PFSK-1 (cell line): ENCODE data around the gene SPATA4.

Experiments
- FOXP2 ChIP-seq: optimal IDR thresholded peaks from 2 replicates; pipeline ENCODE3; 2011; ENCODE audit warnings: borderline replicate concordance, control low read depth, inconsistent platforms; ENCODE audit not compliant: insufficient read depth; ENCODE audit errors: extremely low read length, extremely low read depth
- POLR2AphosphoS5 ChIP-seq: IDR thresholded peaks from 2 replicates; pipeline ENCODE4 v1.6.1; 2012; ENCODE audit warnings: low read depth, mild to moderate bottlenecking, control low read depth, low read length, moderate library complexity
- REST ChIP-seq, 2 experiments: IDR thresholded peaks; 2 replicates each; pipeline versions ENCODE4 v1.6.1 to v1.8.0; 2011 to 2012; ENCODE audit warnings: low read depth in 2 of 2, low read length in 2 of 2, control low read depth in 1 of 2, inconsistent platforms in 1 of 2, mild to moderate bottlenecking in 1 of 2, moderate library complexity in 1 of 2; ENCODE audit not compliant: insufficient read depth in 1 of 2
- SIN3A ChIP-seq: IDR thresholded peaks from 2 replicates; pipeline ENCODE4 v1.6.1; 2012; ENCODE audit warnings: mild to moderate bottlenecking, low read length, moderate library complexity, borderline replicate concordance; ENCODE audit not compliant: insufficient read depth
- TAF1 ChIP-seq: IDR thresholded peaks from 2 replicates; pipeline ENCODE4 v1.6.1; 2012; ENCODE audit warnings: low read length, control low read depth, borderline replicate concordance; ENCODE audit not compliant: insufficient read depth

- no peak for TF ChIP-seq POLR2AphosphoS5
- no peak for TF ChIP-seq SIN3A
- no peak for TF ChIP-seq REST (IDR thresholded peaks at IDR 0.05; ENCODE audit: insufficient read depth in 1 of 2, low read depth in 2 of 2, low read length in 2 of 2)
- TF ChIP-seq TAF1 = no peak
- TF ChIP-seq FOXP2 = no peak
These were observed 9.9 kb upstream of the SPATA4 start for GRCh38 chr4:176205299-176205698.
